H54 (cell line): Measurements from ENCODE around the gene ARID3A.

ENCODE experiments used
- DNase-seq: peaks from one replicate; pipeline ENCODE4 v3.0.0; 2011; ENCODE audit warnings: low spot score, mixed read lengths; ENCODE audit not compliant: insufficient read length
- FAIRE-seq: peaks from 3 replicates; lab custom pipeline; 2011; peaks lifted over from hg19 to GRCh38; lab: Jason Lieb, UNC
- POLR2A ChIP-seq: IDR thresholded peaks from 2 replicates; pipeline ENCODE4 v1.6.1; 2011; ENCODE audit warnings: low read depth, mild to moderate bottlenecking, low read length

ARID3A gene

DNA sequence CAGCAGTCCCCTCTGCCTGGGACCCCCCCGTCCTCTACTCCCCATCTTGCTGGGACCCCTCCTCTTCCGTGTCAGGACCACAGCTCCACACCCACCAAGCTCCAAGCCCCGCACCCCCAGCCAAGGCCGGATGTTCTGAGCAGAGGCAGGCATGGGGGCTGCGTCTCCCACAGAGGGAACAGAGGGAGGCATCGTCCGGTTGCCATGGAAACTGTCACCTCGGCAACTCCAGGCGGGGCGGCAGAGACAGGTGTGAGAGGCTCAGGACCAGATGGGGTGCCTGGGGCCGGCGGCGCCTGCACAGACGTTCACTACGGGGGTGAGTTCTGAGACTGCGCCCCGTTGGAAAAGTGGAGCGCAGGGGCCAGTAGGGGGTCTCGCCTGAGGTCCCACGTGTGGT is 27.2 kb upstream of the ARID3A start:
- TF ChIP-seq POLR2A = no peak
- DNase-seq = no peak
- no peak for FAIRE-seq

DNA sequence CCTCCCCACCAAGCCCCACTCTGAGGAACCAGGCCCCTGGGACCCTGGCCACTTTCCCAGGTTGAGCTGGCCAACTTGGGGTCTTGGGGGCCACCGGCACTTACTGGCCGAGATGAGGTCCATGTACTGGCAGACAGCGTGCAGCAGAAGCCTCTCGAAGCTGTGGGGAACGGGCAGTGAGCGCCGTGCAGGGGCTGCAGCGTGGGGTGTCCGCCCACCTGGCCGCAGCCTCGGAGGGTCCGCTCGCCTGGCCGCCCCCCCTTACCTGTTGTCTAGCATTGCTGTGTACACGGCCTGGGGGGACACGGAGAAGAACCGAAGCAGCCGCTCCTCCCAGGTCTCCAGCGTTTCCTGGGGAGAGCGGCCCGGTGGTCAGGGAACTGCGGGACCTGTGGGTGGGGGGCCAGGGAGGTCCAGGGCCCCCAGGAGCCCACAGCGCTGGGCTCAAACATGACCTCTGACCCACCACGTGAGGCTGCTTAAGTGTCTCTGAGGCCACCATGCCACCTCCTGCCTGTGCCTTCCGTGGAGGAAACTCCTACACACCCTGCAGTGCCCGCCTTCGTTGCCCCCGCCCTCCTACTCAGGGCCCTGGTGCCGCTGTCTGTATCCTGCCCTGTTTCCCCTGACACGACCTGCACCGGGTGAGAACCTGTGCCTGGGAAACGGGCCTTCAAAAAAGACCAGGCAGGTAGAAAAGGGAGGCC is 26.3 kb upstream of the ARID3A start:
- DNase-seq (no peak), FAIRE-seq (no peak)
- TF ChIP-seq POLR2A = no peak

DNA sequence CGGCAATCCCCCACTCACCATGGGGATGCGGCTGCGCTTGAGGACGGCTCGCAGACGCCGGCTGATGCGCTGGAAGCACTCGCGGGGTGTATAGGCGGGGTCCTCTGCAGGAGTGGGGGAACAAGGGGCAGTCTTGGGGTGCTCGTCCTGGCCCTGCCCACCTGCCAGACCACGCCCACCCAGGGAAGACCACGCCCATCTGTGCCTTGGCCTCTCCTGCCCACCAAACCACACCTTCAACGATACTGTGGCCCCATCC is 25.9 kb upstream of the ARID3A start:
- DNase-seq (no peak), FAIRE-seq (no peak)
- TF ChIP-seq POLR2A = no peak

DNA sequence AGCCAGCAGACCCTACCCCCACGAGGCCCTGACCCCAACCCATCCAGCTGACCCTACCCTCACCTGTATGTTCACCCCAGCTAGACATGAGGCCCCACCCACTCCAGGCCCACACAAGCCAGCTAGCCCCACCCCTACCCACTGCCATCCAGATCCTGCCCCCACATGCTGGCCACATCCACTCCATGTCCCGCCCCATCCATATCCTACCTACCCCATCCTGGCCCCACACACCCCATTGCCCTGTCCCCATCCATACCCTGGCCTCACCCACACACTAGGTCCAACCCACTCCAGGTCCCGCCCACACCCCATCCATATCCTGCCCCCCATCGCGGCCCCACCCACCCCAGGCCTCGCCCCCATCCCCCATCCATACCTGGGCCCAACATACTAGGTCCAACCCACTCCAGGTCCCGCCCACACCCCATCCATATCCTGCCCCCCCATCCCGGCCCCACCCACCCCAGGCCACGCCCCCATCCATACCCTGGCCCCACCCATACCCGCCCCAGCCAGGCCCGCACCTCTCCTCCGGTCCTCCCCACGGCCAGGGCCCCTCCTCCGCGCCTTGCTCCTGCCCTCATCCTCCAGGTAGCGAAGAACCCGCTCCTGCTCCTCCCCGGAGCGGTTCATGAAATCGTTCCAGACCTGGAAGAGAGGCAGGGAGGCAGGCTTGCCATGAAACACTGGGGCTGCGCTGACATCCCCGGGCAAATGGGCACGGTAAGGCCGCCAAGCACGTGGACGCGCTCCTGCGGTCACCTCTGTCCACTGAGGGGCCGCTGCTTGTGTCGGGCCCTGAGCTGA is 25.3 kb upstream of the ARID3A start:
- TF ChIP-seq POLR2A = no peak
- DNase-seq (peak; percentile 72), FAIRE-seq (no peak)

DNA sequence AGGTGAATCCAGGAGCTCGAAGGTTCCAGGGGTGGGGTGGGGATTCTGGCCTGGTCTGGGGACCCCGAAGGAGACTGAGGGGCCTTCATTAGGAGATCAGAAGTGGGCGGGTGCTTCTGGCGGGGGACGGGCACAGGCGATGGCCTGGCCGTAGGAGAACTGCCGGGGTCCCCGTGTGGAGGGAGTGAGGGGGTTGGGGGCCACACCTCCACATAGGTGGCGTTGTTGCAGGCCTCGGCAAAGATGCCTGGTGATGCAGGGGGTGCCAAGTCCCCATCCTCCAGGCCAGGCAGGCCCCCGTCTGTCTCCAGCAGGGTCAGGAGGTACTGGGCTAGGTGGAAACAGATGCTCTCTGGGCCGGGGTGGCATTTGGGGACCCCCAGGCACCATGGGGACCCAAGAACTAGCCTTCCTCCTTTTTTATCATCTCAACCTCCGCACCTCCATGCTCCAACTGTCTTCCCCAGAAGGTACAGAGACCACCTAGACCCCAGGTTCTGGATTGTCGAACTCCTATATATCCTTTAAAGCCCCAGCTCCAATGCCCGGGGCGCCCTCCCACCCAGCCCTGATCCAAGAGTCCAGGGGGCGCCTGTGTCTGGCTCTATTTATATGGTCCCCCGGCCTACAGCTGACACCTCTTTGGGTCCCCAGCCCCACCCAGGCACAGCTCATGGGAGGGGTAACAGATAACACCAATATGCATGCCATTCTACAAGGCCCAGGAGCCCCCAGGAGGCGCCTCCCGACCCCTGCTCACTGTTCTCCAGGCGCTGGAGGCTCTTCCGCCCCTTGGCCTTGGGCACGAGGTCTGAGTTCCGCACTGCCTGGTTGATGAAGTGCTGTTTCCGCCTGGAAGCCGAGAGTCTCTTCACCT is 24.4 kb upstream of the ARID3A start:
- FAIRE-seq (no peak), DNase-seq (no peak)
- no peak for TF ChIP-seq POLR2A

- TF ChIP-seq POLR2A = no peak
- FAIRE-seq (no peak), DNase-seq (no peak)
These were observed 23.8 kb upstream of the ARID3A start for GRCh38 chr19:902093-902370.

DNA sequence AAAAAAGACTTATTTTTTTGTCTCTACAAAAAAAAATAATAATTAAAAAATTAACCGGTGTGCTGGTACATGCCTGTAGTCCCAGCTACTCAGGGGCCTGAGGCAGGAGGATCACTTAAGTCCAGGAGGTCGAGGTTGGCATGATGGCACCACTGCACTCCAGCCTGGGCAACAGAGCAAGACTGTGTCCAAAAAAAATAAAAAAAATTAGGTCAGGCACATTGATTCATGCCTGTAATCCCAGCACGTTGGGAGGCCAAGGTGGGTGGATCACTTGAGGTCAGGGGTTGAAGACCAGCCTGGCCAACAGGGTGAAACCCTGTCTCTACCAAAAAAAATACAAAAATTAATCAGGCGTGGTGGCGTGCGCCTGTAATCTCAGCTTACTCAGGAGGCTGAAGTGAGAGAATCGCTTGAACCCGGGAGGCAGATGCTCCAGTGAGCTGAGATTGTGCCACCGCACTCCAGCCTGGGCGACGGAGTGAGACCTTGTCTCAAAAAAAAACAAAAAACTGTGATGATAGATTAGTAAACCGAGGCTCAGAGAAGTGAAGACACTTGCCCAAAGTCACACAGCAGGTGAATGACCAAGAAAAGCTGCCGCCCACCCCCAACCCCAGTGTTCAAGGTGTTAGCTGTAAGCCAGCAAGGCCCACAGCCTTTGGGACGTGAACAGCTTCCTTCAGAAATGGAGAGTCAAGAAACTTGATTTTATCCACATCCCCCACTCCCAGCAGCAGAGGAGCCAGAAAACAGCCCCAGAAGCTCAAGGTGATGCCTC is 23.2 kb upstream of the ARID3A start:
- no peak for TF ChIP-seq POLR2A
- DNase-seq = no peak
- FAIRE-seq = no peak

DNA sequence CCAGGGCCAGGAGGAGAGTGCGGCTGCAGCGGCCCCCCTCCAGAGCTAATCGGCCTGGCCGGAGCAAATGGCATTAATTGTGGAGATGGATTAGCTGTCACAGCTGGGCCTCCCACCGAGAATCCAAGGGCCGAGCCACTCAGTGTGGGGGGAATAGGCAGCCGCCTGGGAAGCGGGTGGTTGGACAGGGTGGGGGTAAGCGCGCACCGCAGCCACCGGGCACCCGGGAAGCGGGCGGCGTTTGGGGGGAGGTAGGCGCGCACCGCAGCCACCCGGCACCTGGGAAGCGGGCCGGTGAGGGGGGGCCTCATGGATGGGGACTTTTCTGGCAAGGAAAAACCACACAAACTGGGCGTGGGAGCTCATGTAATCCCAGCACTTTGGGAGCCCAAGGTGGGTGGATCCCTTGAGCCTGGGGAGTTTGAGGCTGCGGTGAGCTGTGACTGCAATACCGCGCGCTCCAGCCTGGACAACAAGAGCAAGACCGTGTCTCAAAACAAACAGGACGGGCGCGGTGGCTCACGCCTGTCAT is 22.5 kb upstream of the ARID3A start:
- DNase-seq = no peak
- no peak for FAIRE-seq
- TF ChIP-seq POLR2A = no peak

- no peak for TF ChIP-seq POLR2A
- DNase-seq (no peak), FAIRE-seq (no peak)
These were observed 21.3 kb upstream of the ARID3A start for GRCh38 chr19:904545-904944.

- TF ChIP-seq POLR2A = no peak
- no peak for DNase-seq
- FAIRE-seq = no peak
These were observed 19.4 kb upstream of the ARID3A start for GRCh38 chr19:906480-906879.

DNA sequence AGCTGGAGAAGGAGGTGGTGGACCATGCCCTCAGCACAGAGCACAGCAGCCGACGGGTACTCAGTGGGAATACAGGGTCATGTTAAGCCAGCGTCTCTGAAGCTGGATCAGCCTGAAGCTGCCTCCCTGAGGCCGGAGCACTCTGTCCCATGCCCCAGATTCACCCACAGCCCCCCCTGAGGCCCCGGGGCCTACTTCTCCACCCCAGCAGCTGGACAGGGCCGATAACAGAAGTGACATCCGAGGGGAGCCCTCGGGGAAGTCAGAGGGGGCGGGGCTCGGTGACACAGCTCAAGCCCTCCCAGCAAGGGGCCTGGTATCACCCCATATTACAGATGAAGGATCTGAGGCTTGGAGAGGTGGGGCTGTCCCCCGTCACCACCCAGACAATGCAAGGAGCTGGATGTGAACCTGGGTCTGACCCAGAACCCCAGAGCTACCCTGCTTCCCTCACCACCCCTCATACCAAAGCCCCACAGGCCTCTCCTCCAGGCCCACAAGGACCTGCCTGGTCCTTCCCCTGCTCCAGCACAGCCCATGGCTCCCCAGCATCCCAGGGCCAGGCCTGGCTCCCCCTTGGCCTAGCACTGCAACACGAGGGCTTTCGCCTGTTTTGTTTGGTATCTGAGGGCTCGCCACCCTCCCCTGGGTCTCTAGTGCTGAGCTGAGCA is 18.5 kb upstream of the ARID3A start:
- no peak for DNase-seq
- no peak for TF ChIP-seq POLR2A
- no peak for FAIRE-seq

DNA sequence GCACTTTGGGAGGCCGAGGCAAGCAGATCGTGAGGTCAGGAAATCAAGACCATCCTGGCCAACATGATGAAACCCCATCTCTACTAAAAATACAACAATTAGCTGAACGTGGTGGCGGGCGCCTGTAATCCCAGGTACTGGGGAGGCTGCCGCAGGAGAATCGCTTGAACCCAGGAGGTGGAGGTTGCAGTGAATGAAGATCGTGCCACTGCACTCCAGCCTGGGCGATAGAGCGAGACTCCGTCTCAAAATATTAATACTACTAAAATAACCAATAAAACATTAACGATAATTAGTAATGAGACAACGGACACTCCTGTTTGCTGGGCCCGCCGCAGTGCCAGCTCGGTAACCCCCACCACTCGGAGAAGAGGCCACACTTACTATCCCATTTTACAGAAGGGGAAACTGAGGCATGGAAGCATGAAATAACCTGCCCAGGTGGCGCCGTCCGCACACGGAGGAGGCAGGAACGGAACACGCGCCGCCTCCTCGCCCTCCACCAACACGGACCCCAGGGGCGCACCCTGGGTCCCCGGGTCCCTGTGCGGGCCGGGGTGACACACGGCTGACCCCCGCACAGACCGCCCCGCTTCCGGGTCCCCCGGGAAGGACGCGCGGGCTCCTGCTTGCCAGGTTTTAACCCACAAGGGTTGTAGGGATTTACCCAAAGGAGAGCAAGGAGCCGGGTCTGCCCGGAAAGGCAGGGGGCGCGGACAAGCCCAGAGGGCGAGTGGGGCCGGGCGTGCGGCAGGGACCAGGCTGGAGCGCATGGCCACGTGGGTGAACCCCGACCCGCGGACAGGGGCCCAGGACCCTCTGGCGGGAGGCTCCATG is 14.4 kb upstream of the ARID3A start:
- no peak for FAIRE-seq
- TF ChIP-seq POLR2A = no peak
- DNase-seq = no peak
